Renal cortex interstitium (tissue), 15 donors: ENCODE data around the gene FGF1. TPM values are rescaled to one million over a fixed set of nuclear protein-coding genes. Genes with fewer than 3 reads are reported as not detected.

ENCODE experiments used
- DNase-seq, 11 donors: peaks; one replicate each; pipeline ENCODE4 v3.0.0-alpha.2; 2013; ENCODE audit warnings: low read depth in 9 of 11, low spot score in 4 of 11; ENCODE audit errors: extremely low read depth in 1 of 11
- long read RNA-seq, 16 experiments: transcript quantifications; one replicate each; lab custom pipeline, GENCODE V29; 2026
- polyA plus RNA-seq, 3 donors: library from polyadenylated mRNA; unstranded; fragments of 120-200 nt; gene quantifications; one replicate each; pipeline ENCODE4 v1.2.1, GENCODE V29; 2013; ENCODE audit not compliant: insufficient read length in 3 of 3

Gene FGF1
- polyA plus RNA-seq = 10 to 100 TPM; 16.4 to 17.5 (median 17.3) TPM
- long read RNA-seq, donor 1, full-length matches to known transcripts = 3 of 3 reads
- long read RNA-seq, donor 1, partial matches to known transcripts = 0 of 3 reads
- long read RNA-seq, donor 1, other reads (novel, unspliced or antisense) = 0 of 3 reads
- long read RNA-seq, donor 2, full-length matches to known transcripts = 2 of 7 reads
- long read RNA-seq, donor 2, partial matches to known transcripts = 5 of 7 reads
- long read RNA-seq, donor 2, other reads (novel, unspliced or antisense) = 0 of 7 reads
- long read RNA-seq, donor 3, full-length matches to known transcripts = 8 of 8 reads
- long read RNA-seq, donor 3, partial matches to known transcripts = 0 of 8 reads
- long read RNA-seq, donor 3, other reads (novel, unspliced or antisense) = 0 of 8 reads
- long read RNA-seq, donor 4, full-length matches to known transcripts = 3 of 3 reads
- long read RNA-seq, donor 4, partial matches to known transcripts = 0 of 3 reads
- long read RNA-seq, donor 4, other reads (novel, unspliced or antisense) = 0 of 3 reads
- long read RNA-seq, donor 5 = 0 reads
- long read RNA-seq, donor 6, full-length matches to known transcripts = 4 of 4 reads
- long read RNA-seq, donor 6, partial matches to known transcripts = 0 of 4 reads
- long read RNA-seq, donor 6, other reads (novel, unspliced or antisense) = 0 of 4 reads
- long read RNA-seq, donor 7, full-length matches to known transcripts = 4 of 4 reads
- long read RNA-seq, donor 7, partial matches to known transcripts = 0 of 4 reads
- long read RNA-seq, donor 7, other reads (novel, unspliced or antisense) = 0 of 4 reads
- long read RNA-seq, donor 8 = 0 reads
- long read RNA-seq, donor 9, full-length matches to known transcripts = 3 of 3 reads
- long read RNA-seq, donor 9, partial matches to known transcripts = 0 of 3 reads
- long read RNA-seq, donor 9, other reads (novel, unspliced or antisense) = 0 of 3 reads
- long read RNA-seq, donor 10, full-length matches to known transcripts = 7 of 7 reads
- long read RNA-seq, donor 10, partial matches to known transcripts = 0 of 7 reads
- long read RNA-seq, donor 10, other reads (novel, unspliced or antisense) = 0 of 7 reads
- long read RNA-seq, donor 11, full-length matches to known transcripts = 6 of 6 reads
- long read RNA-seq, donor 11, partial matches to known transcripts = 0 of 6 reads
- long read RNA-seq, donor 11, other reads (novel, unspliced or antisense) = 0 of 6 reads
- long read RNA-seq, donor 12 = 0 reads
- long read RNA-seq, donor 13 = 0 reads
- long read RNA-seq, donor 14, full-length matches to known transcripts = 6 of 6 reads
- long read RNA-seq, donor 14, partial matches to known transcripts = 0 of 6 reads
- long read RNA-seq, donor 14, other reads (novel, unspliced or antisense) = 0 of 6 reads
- long read RNA-seq, donor 15, full-length matches to known transcripts = 4 of 4 reads
- long read RNA-seq, donor 15, partial matches to known transcripts = 0 of 4 reads
- long read RNA-seq, donor 15, other reads (novel, unspliced or antisense) = 0 of 4 reads
- long read RNA-seq, donor 16, full-length matches to known transcripts = 7 of 7 reads
- long read RNA-seq, donor 16, partial matches to known transcripts = 0 of 7 reads
- long read RNA-seq, donor 16, other reads (novel, unspliced or antisense) = 0 of 7 reads

GRCh38 chr5:142685418-142686209 lies at the start of gene FGF1:
Gene FGF1, minus strand, starts transcription at chr5:142686090. Its CDS starts 71,963 bp downstream, at chr5:142614127.
- no peak for DNase-seq

GRCh38 chr5:142727735-142728047 lies 41.8 kb upstream of the FGF1 start:
- no peak for DNase-seq

GRCh38 chr5:142726188-142726731 lies 40.4 kb upstream of the FGF1 start:
- no peak for DNase-seq

- no peak for DNase-seq
Observed at GRCh38 chr5:142725231-142726187, 39.6 kb upstream of the FGF1 start.

GRCh38 chr5:142724821-142725220 lies 38.9 kb upstream of the FGF1 start:
- no peak for DNase-seq

GRCh38 chr5:142722896-142723295 lies 37.0 kb upstream of the FGF1 start:
- DNase-seq = no peak

- no peak for DNase-seq
Observed at GRCh38 chr5:142722146-142722545, 36.3 kb upstream of the FGF1 start.

- DNase-seq = no peak
Observed at GRCh38 chr5:142720641-142721271, 34.9 kb upstream of the FGF1 start.

- DNase-seq = no peak
Observed at GRCh38 chr5:142719836-142720370, 34.0 kb upstream of the FGF1 start.

- DNase-seq = peak in 1 of 11 donors; percentile 31
Observed at GRCh38 chr5:142717582-142718215, 31.8 kb upstream of the FGF1 start.

- peak in 6 of 11 donors; percentile 36 to 60 (median 46) for DNase-seq
Observed at GRCh38 chr5:142716963-142717362, 31.1 kb upstream of the FGF1 start.

- no peak for DNase-seq
Observed at GRCh38 chr5:142715291-142715690, 29.4 kb upstream of the FGF1 start.

GRCh38 chr5:142713121-142713706 lies 27.3 kb upstream of the FGF1 start:
- peak; percentile 68 to 89 (median 84) for DNase-seq

- no peak for DNase-seq
Observed at GRCh38 chr5:142703153-142703552, 17.3 kb upstream of the FGF1 start.
